ENCODE data around the gene ZNF385B.

ZNF385B gene

DNA sequence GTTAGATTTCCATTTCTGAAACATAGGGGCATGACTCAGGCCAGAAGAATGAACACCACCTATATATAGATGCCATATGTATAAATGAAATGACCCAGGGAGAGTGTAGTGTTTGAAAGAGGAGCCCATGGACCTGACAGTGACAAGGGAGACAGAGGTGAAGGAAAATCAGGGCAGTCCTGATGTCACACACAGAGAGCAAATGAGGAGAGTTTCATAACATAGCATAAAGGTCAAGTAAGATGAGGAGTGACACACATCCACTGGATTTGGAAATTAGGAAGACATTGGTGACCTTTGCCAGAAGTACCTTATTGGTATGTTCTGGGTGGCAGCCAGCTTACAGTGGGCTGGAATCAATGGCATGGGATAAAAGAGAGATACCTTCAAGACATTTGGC, 276.7 kb downstream of the ZNF385B start:
- DNase-seq (ENCODE audit: low spot score): no peak

DNA sequence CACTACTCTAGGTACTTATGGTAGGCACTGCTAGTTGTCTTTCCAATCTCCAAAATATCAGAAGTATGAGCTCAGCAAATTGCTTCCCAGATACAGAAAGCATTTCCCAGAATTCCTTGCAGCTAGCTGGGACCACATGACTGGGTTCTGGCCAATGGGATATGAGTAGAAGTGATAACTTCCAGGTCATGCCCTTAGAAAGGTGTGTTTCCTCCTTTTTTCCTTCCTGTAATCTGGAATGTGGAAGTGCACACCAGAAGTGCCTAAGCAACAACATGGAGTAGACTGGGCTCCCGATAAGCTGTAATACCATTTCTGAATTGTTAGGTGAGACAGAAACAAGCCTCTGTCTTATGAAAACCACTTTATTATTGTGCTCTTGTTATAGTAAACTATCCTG, 279.8 kb downstream of the ZNF385B start:
- DNase-seq (ENCODE audit: low spot score): no peak

GRCh38 chr2:179580378-179581146, 280.9 kb downstream of the ZNF385B start:
- no peak for DNase-seq (ENCODE audit: low spot score)

DNA sequence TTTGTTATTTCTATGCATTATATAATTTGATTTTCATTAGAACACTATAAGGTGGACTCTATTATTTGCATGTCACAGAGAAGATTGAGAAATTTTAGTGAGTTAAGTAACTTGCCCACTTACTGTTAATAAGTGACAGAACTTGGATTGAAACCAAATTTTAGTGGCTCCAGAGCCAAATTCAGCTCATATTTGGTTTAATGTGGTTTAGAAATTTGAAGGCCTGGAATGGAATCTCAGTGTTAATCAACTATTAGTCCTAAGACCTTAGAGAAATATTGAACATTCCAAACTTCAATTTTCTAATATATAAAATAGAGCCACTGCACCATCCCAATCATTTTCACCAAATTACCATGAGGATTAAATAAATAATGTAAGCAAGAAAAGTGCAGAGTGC, 281.6 kb downstream of the ZNF385B start:
- DNase-seq (ENCODE audit: low spot score): no peak

- no peak for DNase-seq (ENCODE audit: low spot score)
Measured at GRCh38 chr2:179578171-179578916, 283.1 kb downstream of the ZNF385B start.

- no peak for DNase-seq (ENCODE audit: low spot score)
Measured at GRCh38 chr2:179574061-179574519, 287.3 kb downstream of the ZNF385B start.

DNA sequence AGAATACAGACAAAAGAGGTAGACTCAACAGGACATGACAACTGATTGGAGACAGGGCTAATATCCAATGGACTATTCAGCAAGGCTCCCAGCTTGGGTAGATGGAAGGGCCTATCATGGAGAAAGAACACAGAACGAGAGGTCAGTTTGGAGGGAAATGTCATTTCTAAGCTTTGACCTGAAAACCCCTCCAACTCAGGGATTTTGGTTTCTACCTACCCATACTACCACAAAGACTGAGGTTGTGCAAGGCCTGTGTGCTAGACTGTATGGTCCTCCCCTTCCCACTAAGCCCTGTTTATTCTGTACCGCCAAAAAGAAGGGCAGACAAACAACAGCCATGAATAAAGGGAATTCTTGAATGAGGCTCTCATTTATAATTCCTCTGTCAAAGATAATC, 288.9 kb downstream of the ZNF385B start:
- DNase-seq (ENCODE audit: low spot score): no peak

DNA sequence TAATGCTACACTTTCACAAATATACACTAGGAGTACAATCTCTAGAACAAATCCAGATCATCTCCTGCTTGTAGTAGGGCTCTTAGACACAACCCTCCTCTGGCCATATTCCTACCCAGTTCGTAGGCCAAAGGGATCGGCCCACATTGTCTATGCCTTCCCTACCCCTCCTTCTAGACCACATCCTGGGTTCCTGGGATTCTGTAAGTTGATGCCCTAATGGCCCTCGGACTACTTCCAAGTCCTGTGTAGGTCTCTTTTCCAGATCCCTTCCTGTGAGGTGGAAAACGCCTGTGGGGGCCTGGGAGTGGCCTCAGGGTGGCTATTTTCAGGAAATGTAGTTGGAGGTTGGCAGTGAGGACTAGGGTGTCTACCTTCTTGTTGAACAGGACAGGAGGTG, 289.7 kb downstream of the ZNF385B start:
- no peak for DNase-seq (ENCODE audit: low spot score)

- no peak for DNase-seq (ENCODE audit: low spot score)
Measured at GRCh38 chr2:179571252-179571651, 290.2 kb downstream of the ZNF385B start.

DNA sequence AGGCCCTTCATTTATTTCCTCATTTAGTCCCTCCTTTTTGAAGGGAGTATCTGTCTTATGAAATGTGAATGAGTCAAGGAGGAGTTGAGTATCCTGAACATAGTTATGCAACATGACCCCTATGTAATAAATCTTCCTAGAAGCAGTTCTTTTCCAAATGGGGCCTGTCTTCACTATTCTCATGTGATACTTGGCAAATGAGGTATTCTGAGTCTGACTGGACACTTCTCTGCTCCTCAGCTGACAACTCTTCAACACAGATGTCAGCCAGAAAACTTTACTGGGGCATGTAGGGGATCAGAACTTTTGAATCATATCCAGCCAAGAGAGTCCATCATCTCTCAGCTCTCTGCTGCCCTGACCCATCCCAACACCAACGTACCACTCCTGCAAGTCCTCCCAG, 291.6 kb downstream of the ZNF385B start:
- DNase-seq (ENCODE audit: low spot score): no peak

DNA sequence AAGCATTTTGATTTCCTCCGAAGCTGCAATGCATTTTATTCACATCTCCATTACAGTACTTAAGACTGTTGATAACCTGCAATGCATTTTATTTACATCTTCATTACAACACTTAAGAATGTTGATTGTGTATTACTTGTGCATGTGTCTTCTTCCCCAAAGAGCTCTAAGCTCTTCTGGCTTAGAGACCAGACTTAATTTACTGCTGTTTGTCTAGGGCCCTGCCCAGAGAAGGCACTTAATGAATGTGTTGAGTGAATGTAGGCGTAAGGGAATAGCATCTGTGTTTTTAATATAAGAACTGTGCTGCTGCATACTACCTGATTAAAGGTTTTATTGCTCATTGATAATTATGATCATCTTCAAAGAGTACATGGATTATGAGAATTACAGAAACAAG, 295.6 kb downstream of the ZNF385B start:
- DNase-seq (ENCODE audit: low spot score): no peak

DNA sequence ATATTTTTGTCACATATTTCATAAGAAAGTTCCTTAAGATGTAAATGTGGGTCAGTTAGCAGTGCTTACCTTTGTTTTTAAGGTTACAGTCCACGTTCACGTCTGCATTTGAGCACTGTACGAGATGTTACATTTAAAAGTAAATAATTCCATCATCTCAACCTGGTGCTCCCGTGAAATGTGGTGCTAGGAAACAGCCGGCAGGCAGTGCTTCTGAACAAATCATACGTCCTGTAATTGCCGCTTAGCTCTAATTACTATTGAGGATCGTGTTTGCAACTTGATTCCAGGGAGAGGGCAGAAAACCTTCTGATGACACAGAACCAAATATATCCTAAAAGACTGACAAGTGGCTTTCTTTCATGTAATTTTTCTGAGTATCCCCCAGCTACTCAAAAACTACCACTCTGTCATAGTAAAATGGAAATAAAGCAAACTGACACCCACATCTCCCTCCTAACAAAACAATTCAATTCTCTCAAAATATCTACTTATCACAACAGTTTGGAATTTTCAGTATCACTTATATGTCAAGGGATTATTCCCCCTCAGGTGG, 299.0 kb downstream of the ZNF385B start:
- DNase-seq (ENCODE audit: low spot score): no peak

DNA sequence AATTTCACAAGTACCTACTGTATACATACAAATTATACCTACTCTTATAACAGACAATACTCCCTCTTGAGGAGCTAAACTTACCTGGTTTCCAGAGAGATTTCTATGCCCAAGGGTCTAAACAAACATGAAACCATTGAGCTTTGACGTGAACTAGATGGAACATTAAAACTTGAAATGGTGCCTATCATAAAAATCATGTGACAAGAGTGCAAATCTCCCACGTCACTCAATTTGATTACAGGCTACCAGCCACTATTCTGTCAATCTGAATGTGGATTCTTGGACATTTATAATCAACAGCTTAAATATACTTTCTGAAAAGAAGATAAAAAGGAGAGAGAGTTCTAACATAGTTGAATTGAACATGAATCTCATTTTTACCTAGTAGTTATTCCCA, 299.7 kb downstream of the ZNF385B start:
- no peak for DNase-seq (ENCODE audit: low spot score)

- DNase-seq (ENCODE audit: low spot score): no peak
Measured at GRCh38 chr2:179560257-179560735, 301.1 kb downstream of the ZNF385B start.

- no peak for DNase-seq (ENCODE audit: low spot score)
Measured at GRCh38 chr2:179559108-179559806, 302.2 kb downstream of the ZNF385B start.

- DNase-seq (ENCODE audit: low spot score): no peak
Measured at GRCh38 chr2:179558010-179558934, 303.1 kb downstream of the ZNF385B start.

DNA sequence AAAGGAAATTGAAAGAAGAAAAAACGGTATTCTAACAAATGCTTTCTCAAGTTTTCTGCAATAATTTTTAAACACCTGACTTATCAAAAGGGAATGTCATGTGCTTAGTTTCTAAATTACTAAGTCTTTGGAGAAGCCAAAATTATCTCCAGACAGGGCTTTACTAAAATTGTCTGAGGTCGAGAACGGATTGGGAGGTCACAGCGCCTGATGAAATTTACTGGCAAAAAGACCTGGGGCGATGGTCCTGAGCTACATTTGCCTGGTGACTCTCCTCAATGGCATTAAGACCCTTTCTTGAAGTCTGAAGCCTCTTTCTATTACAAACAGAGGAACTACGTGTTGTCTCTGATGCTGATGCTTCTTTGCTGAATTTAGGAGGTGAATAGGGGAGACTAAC, 305.0 kb downstream of the ZNF385B start:
- DNase-seq (ENCODE audit: low spot score): no peak

GRCh38 chr2:179555691-179556283, 305.6 kb downstream of the ZNF385B start:
- DNase-seq (ENCODE audit: low spot score): no peak

DNA sequence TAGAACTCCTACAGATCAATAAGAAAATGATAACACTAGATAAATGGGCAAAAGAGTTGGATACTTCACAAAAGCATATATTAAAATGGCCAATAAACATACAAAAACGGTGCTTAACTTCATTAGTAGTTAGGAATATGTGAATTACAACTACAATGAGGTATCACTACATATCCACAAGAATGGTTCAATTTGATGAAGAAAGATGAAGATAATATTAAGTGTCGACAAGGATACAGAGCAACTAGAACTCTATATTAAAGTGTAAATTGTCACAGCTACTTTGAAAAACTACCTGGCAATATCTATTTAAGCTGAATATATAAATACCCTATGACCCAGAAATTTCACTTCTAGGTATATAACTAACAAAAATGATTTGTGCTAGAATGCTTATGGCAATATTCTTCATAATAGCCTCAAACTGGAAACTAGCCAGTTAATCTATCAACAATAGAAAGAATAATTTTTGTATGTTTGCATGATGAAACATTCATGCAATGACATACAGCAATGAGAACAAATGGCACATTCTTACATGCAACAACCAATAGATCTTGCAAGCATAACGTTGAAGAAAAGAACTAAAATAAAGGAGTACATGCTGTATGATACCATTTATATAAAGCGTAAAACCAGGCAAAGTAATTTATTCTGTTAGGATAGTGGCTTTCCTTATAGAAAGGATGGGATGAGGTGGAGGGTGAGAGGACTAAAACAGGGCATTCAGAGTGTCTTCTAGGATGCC, 306.6 kb downstream of the ZNF385B start:
- no peak for DNase-seq (ENCODE audit: low spot score)

GRCh38 chr2:179553382-179553781, 308.0 kb downstream of the ZNF385B start:
- no peak for DNase-seq (ENCODE audit: low spot score)
